ENCODE results near the gene MYLIP. TPM values are rescaled to one million over a fixed set of nuclear protein-coding genes. Genes with fewer than 3 reads are reported as not detected.

The MYLIP gene
- polyA plus RNA-seq, 3 donors = 19.9 to 84.0 (median 28.0) TPM

DNA sequence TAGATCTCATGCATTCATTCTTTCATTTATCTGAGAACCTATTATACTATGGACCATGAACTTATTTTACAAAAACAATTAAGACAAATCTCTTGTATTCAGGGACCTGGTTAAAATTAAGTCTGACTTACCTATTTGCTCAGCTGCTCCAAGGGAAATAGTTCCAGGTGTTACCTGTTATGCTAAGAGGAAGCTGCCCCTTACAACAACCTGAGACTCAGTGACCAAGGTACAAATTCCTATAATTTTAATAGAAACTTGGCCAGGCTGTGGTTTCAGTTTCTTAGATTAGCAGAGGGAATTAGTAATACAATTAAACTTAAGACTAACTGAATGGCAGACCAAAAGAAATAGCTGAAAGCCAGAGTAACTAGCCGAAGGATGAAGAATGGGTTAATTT is 61.3 kb downstream of the MYLIP start:
- no CpG with 5 or more reads among the region's 1 CpG for WGBS (ENCODE audit: insufficient coverage)
- intact Hi-C loops (cut with micrococcal nuclease) = no loop called here
- Histone ChIP-seq H3K27me3 (ENCODE audit: control insufficient read depth in 2 of 2, insufficient read depth in 2 of 2, low read length in 2 of 2) (no peaks in the 10 kb centered on the region), H3K4me3 (replicated peaks in 1 of 3; ENCODE audit: low read depth in 2 of 3, low read length in 3 of 3) (no peak overlapping the region), H3K79me2 (ENCODE audit: insufficient read depth, low read length) (no peaks in the 10 kb centered on the region), H3K4me2 (replicated peaks; ENCODE audit: extremely low read depth, low read length, poor library complexity, severe bottlenecking) (no peak overlapping the region), H2AFZ (ENCODE audit: insufficient read depth, low read depth, low read length, poor library complexity, severe bottlenecking) (no peak overlapping the region), H4K20me1 (ENCODE audit: insufficient read depth, low read length) (no peaks in the 10 kb centered on the region), H3K9me3 (replicated peaks in 1 of 2; ENCODE audit: control insufficient read depth in 1 of 2, insufficient read depth in 1 of 2, low read length in 2 of 2) (no peaks in the 10 kb centered on the region), H3K27ac (ENCODE audit: low read depth in 1 of 2, low read length in 2 of 2) (no peak overlapping the region), H3K9ac (ENCODE audit: insufficient read depth, low read length, poor library complexity, severe bottlenecking) (no peak overlapping the region), H3K36me3 (replicated peaks in 1 of 2; ENCODE audit: control insufficient read depth in 1 of 2, insufficient read depth in 2 of 2, low read length in 2 of 2) (no peaks in the 10 kb centered on the region), H3K4me1 (ENCODE audit: control insufficient read depth in 1 of 2, insufficient read depth in 2 of 2, low read length in 2 of 2) (no peaks in the 10 kb centered on the region)
- H3K27ac Mint-ChIP-seq = no peak overlapping the region
- TF ChIP-seq, protein P1, sequence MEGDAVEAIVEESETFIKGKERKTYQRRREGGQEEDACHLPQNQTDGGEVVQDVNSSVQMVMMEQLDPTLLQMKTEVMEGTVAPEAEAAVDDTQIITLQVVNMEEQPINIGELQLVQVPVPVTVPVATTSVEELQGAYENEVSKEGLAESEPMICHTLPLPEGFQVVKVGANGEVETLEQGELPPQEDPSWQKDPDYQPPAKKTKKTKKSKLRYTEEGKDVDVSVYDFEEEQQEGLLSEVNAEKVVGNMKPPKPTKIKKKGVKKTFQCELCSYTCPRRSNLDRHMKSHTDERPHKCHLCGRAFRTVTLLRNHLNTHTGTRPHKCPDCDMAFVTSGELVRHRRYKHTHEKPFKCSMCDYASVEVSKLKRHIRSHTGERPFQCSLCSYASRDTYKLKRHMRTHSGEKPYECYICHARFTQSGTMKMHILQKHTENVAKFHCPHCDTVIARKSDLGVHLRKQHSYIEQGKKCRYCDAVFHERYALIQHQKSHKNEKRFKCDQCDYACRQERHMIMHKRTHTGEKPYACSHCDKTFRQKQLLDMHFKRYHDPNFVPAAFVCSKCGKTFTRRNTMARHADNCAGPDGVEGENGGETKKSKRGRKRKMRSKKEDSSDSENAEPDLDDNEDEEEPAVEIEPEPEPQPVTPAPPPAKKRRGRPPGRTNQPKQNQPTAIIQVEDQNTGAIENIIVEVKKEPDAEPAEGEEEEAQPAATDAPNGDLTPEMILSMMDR (IDR thresholded peaks at IDR 0.05) = no peak
- H3K36me3 Mint-ChIP-seq = no peaks in the 10 kb centered on the region
- no peak for DNase-seq
- H3K9me3 Mint-ChIP-seq = no peaks in the 10 kb centered on the region
- no peaks in the 10 kb centered on the region for H3K4me1 Mint-ChIP-seq
- H3K27me3 Mint-ChIP-seq (ENCODE audit: low read depth in 3 of 3) = peaks cover 0 to 5% (median 2%) of the 10 kb centered on the region in 3 donors
- H3K4me3 Mint-ChIP-seq = no peak overlapping the region

DNA sequence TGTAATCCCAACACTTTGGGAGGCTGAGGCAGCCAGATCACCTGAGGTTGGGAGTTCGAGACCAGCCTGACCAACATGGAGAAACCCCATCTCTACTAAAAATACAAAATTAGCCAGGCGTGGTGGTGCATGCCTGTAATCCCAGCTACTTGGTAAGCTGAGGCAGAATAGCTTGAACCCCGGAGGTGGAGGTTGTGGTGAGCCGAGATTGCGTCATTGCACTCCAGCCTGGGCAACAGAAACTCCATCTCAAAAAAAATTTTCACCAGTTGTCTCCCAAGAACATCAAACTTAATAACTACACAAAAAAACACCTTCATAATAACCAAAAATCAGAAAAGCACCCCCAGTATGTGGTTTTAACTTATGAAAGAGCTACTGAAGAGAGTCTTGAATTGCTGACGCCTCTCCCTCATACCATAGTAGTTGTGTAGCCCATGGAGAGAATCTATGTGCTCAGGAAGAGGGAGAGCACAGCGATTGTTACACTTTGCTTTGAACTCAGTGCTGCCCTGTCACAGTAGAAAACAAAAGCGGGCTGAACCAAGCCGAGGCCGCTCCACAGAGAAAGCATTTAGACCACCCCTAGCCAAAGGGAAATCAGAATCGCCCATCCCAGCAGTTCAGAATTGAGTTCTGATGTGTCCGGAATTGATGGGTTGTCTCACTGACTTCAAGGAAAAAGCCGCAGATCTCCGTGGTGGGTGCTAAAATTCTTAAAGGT is 67.5 kb downstream of the MYLIP start:
- intact Hi-C loops (cut with micrococcal nuclease) = no loop called here
- H3K36me3 ChIP-seq (replicated peaks in 1 of 2; ENCODE audit: control insufficient read depth in 1 of 2, insufficient read depth in 2 of 2, low read length in 2 of 2) = no peaks in the 10 kb centered on the region
- no peaks in the 10 kb centered on the region for H3K4me1 ChIP-seq (ENCODE audit: control insufficient read depth in 1 of 2, insufficient read depth in 2 of 2, low read length in 2 of 2)
- no peak overlapping the region for H3K27ac ChIP-seq (ENCODE audit: low read depth in 1 of 2, low read length in 2 of 2)
- H3K4me3 ChIP-seq (replicated peaks in 1 of 3; ENCODE audit: low read depth in 2 of 3, low read length in 3 of 3) = no peak overlapping the region
- H3K27me3 Mint-ChIP-seq (ENCODE audit: low read depth in 3 of 3) = peaks cover 1 to 4% (median 2%) of the 10 kb centered on the region in 3 donors
- no peaks in the 10 kb centered on the region for H4K20me1 ChIP-seq (ENCODE audit: insufficient read depth, low read length)
- H3K36me3 Mint-ChIP-seq = no peaks in the 10 kb centered on the region
- no peak overlapping the region for H3K4me2 ChIP-seq (replicated peaks; ENCODE audit: extremely low read depth, low read length, poor library complexity, severe bottlenecking)
- no peaks in the 10 kb centered on the region for H3K79me2 ChIP-seq (ENCODE audit: insufficient read depth, low read length)
- TF ChIP-seq, protein P1 (IDR thresholded peaks at IDR 0.05) = no peak
- WGBS (ENCODE audit: insufficient coverage) = 100% methylated on average over 4 of the region's 14 CpGs
- H3K9me3 Mint-ChIP-seq = no peaks in the 10 kb centered on the region
- H3K4me3 Mint-ChIP-seq = no peak overlapping the region
- H2AFZ ChIP-seq (ENCODE audit: insufficient read depth, low read depth, low read length, poor library complexity, severe bottlenecking) = no peak overlapping the region
- H3K9me3 ChIP-seq (replicated peaks in 1 of 2; ENCODE audit: control insufficient read depth in 1 of 2, insufficient read depth in 1 of 2, low read length in 2 of 2) = no peaks in the 10 kb centered on the region
- no peak for DNase-seq
- no peaks in the 10 kb centered on the region for H3K27me3 ChIP-seq (ENCODE audit: control insufficient read depth in 2 of 2, insufficient read depth in 2 of 2, low read length in 2 of 2)
- no peak overlapping the region for H3K27ac Mint-ChIP-seq
- no peak overlapping the region for H3K9ac ChIP-seq (ENCODE audit: insufficient read depth, low read length, poor library complexity, severe bottlenecking)
- no peaks in the 10 kb centered on the region for H3K4me1 Mint-ChIP-seq
